Hematopoietic multipotent progenitor cell treated with erythropoietin and hydrocortisone succinate and interleukin-3 and kit ligand, for 8 days (in vitro differentiated cells): ENCODE measurements around the gene NRP1.

Source experiments
- DNase-seq: peaks from one replicate; pipeline ENCODE4 v3.0.0-alpha.2; 2015

NRP1 gene

GRCh38 chr10:33256458-33256857 is 78.0 kb downstream of the NRP1 start:
- no peak for DNase-seq

DNA sequence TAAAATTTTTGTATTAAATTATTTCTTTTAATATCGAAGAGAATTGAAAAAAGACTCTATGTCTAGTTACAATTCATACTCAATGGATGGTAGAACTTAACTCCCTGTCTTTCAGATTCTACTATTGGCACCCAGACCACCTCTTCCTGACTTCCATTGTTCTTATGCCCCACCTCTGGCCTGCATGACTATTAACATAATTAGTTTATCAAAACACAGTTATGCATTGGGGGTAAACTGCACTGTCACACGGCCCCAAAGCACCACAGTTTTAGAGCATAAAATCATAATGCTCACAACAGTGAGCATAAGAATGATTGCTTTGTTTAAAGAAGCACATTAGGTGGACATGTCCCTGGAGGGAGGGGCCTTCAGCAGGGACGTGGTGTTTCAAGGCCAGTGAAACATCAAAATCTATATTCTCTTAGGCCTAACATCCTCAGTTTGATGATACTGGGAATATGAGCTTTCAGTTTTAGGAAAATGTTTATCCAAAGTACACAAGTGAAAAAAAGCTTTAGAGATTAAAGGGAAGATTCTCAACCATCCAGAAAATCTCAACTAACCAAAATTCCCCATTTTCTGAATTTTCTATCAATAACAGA is 79.8 kb downstream of the NRP1 start:
- no peak for DNase-seq

DNA sequence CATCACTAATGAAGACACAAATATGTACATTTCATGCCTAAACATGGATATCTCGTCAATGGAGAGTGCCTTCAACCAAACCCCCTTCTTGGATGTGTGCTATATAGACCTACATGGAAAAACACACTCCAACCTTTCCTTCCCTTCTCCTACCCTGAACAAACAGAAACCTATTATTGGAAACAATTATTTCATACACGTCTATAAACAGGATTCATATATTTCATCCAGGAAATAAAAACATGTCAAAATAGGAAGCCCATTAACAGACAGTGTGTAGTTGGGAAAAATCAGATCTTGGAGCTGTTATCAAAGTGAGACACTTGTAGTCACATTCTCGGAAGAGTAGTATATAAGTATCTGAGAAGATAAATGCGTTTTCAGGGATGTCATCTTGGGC is 81.1 kb downstream of the NRP1 start:
- no peak for DNase-seq

GRCh38 chr10:33252794-33253203 is 81.7 kb downstream of the NRP1 start:
- DNase-seq: no peak

DNA sequence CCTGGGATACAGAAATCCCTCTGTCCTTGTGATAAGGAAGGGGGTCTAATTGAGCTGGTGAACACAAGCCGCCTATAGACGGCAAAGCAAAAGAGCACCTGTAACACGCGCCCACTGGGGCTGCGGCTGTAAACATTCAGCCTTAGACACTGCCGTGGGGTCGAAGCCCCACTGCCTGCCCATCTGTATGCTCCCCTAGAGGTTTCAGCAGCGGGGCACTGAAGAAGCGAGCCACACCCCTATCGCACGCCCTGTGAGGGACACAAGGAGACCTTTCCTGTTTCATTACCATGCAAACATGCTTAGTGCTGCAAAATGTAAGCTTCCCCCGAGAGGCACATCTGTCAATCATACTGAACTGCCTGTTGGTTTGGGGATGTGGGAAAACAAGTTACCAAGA is 82.1 kb downstream of the NRP1 start:
- DNase-seq: no peak

- no peak for DNase-seq
These were observed 84.7 kb downstream of the NRP1 start for GRCh38 chr10:33249659-33250345.

DNA sequence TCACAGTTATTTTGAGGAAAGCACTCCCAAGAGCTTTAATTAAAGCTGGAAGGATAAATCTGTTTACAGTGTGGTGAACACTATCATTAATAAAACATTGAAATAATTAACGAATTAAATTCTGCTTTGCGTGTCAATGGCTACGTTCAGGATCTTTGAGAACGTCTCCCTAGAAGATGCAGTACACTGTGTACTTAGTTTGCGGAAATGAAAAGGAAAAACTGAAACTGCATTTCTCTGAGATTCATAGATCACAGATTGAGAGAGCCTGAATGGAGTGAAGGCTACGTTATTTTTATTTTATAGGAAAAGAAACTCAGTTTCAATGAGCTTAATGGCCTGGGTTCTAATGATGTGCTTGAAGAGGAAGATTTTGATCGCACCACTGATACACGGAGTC is 85.3 kb downstream of the NRP1 start:
- no peak for DNase-seq

DNA sequence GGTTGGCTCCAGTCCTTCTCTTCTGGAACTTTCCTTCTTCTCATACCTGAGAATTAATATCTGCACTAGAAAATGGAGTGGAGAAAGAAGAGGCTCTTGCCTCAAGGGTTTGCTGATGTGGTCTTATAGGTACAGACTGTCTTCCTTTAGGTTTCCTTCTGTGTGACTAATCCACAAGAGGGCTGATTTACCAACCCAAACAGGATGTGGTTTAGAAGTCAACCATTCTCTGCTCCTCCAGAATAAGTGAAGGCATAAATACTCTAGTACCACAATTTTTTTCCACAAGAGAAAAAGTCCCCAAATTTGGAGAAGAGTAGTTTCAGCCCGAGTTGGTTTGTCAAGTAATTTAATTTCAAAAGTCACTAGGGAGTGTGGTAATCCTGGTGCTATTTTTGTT is 85.8 kb downstream of the NRP1 start:
- DNase-seq: no peak

DNA sequence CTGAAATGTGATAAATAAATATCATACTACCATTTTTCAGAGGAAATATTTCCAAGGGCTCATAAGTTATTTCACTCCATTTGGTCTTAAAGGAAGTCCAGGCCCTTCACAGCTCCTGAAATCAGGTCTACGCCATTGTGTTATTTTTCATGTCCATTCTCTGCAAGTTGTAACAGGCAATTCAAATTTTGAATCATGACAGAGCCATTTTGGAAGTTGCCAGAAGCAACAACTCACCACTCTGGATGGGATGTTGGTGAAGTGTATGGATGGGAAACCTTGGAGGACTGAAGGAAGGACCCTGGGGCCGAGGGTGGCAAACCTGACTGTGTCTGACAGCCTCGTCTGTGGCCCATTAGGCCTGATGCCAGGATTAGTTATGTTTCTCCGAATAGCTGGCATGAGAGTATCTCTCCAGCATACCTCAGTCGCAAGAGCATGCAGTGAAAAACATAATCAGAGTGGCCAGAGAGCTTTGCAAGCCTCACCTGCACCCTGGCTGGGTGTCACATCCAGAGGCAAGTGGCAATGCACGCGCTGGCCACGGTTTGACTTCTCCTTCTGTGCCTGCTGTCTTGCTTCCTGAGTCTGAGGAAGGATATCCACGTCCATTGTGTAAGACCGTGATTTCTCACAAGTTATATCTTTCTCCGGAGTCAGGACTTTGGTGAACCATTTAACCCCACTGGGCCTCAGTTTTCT is 87.1 kb downstream of the NRP1 start:
- DNase-seq: no peak

GRCh38 chr10:33245343-33245742 is 89.1 kb downstream of the NRP1 start:
- DNase-seq: no peak

DNA sequence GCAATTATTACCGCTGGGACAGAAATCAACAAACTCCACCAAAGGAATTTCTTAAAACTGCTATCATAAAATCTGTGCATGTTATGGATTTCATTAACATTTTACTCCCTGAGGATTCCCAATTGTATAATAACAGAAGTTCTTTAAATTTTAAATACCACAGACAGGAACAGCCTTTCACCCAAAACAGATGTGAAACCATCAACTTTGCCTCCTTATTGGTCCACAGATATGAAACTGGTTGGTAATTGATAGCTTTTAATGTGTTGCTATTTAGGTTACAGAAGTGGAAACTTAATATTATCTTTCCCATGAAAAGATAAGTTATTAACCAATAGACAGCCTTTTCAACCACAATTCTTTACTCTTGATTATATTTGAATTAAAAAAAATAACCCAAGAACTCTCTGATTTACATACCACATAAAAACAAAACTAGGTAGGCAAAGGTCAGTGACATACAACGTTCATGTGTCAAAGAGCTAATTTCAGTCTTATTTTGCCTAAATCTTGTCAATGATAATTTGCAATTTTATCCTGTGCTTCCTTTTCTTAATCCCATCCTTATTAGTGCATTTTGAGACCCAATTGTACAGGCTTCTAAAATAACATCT is 90.0 kb downstream of the NRP1 start:
- no peak for DNase-seq

- DNase-seq: no peak
These were observed 90.8 kb downstream of the NRP1 start for GRCh38 chr10:33243703-33244102.

DNA sequence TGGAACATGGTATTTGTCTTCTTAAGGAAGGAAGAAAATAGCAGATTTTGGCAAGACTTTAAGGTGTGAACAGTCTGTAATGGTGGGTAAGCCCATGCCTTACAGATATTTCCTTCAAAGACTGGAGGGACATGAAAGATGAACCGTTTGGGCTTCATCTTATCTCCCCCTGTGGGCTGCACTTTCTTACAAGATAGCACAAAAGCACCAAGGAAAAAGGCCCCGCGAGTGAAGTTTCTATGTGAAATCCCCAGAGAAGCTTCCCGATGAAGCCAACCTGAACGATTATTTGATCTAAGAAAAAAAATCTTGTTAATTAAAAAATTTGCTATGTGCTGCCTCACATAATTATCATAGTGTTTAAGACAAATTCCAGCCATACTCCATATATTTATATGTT is 91.5 kb downstream of the NRP1 start:
- no peak for DNase-seq

- no peak for DNase-seq
These were observed 93.1 kb downstream of the NRP1 start for GRCh38 chr10:33241351-33241750.

GRCh38 chr10:33240931-33241330 is 93.5 kb downstream of the NRP1 start:
- no peak for DNase-seq

- DNase-seq: no peak
These were observed 94.2 kb downstream of the NRP1 start for GRCh38 chr10:33240258-33240657.

- no peak for DNase-seq
These were observed 95.2 kb downstream of the NRP1 start for GRCh38 chr10:33239257-33239656.

- no peak for DNase-seq
These were observed 95.8 kb downstream of the NRP1 start for GRCh38 chr10:33238643-33239042.

DNA sequence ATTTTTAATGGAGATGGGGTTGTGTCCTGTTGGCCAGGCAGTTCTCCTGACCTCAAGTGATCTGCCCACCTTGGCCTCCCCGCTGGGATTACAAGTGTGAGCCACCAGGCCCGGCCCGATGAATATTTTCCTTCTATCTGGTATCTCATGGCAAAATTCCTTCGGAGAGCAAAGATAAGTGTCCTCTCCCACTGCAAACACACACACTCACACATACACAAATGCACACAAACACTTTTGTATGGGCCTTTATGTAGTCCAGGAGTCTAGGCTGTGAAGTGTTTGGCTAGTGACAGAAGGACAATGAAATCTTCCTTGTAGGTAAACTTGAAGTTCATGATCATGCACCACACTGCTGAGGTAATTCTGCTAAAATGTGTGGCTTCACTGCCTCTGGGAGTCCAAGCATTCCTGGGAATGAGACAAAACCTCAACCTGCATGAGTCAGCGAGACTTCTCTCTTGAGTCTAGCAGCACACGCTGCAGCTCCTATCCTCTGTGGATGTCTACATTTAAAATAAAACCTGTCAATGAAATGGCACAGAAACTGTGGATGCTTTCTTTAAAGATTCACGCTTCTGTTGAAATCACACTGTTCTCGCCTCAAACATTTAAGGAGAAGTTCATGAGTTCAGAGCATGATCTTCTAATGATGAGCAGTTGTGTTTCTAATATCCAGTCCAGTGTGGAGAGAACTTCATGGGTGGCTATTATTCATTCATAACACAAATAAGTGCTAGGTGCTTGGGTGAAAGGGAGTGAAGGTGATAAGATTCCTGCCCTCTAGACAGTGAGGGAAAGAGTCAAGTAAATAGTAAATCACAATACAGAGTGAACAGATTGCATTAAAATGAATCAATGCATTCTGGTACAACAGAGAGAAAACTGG is 96.5 kb downstream of the NRP1 start:
- no peak for DNase-seq

- no peak for DNase-seq
These were observed 97.6 kb downstream of the NRP1 start for GRCh38 chr10:33236916-33237315.

DNA sequence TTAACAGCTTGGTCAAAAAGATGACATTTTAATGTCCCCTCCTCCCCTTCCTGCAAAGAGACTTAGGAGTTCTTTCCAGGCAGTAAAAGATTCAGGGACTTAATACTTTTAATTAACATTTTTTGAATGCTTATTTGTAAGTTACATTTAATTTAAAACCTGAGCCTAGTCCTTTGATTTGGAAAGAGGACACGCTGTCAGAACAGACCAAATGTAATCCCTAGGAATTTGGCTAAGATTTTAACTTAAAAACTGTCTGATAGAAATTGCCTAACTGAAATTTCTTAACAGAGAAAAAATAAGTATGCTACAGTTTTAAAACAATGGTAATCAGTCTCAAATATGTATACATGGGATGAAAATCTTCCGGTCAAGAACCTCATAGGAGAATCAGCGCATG is 98.5 kb downstream of the NRP1 start:
- no peak for DNase-seq

DNA sequence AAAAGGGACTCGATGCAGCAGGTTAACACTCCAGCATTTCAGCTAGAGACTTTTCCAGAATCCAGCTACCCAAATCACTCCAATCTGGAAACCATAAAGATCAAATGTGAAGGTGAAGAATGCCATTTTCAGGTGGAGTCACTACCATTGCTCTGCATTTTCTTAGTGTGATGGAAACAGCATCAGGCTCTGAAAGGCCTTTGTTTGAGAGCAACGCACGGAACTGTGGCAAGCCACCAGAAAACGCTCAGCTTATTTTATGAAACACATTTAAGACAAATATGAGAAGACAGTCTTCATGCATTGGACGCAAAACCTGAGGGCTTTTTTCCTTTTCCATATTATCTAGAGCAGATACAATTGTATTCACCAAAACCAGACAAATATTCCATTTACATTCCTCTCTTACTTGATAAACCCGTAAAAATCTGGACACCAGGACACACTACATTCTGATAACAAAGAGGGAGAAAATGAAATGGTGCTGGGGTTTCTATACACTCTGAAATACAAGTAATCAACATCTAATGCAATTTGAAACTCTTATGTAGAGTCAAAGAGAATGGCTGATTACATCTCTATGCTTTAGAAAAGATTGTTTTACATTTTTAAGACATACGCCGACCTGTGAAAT is 99.1 kb downstream of the NRP1 start:
- no peak for DNase-seq
